Loucy (cell line): ENCODE data around the gene DYNC1H1.

Experiments
- CTCF ChIP-seq: fragments of 200-600 bp; sonication (generic); conservative IDR thresholded peaks from 2 replicates; pipeline ENCODE4 v1.5.1; 2014; ENCODE audit warnings: mild to moderate bottlenecking, antibody characterized with exemption, low read length
- EZH2phosphoT487 ChIP-seq: fragments of 200-600 bp; IDR thresholded peaks from 2 replicates; pipeline ENCODE4 v1.6.1; 2018; ENCODE audit warnings: antibody characterized with exemption, mild to moderate bottlenecking, moderate library complexity, borderline replicate concordance

GRCh38 chr14:101947904-101948665, 16.3 kb upstream of the DYNC1H1 start:
- TF ChIP-seq CTCF (no peak), EZH2phosphoT487 (no peak)
